Non-pigmented ciliary epithelial cell (primary cell): ENCODE data around the gene CCNYL1.

Experiments used
- DNase-seq: peaks from one replicate; pipeline ENCODE4 v3.0.0-alpha.2; 2010; ENCODE audit warnings: low read depth

CCNYL1 gene

GRCh38 chr2:207791579-207792243 lies 80.3 kb downstream of the CCNYL1 start:
- no peak for DNase-seq

GRCh38 chr2:207792244-207792785 lies 80.9 kb downstream of the CCNYL1 start:
- peak; percentile 35 for DNase-seq

DNA sequence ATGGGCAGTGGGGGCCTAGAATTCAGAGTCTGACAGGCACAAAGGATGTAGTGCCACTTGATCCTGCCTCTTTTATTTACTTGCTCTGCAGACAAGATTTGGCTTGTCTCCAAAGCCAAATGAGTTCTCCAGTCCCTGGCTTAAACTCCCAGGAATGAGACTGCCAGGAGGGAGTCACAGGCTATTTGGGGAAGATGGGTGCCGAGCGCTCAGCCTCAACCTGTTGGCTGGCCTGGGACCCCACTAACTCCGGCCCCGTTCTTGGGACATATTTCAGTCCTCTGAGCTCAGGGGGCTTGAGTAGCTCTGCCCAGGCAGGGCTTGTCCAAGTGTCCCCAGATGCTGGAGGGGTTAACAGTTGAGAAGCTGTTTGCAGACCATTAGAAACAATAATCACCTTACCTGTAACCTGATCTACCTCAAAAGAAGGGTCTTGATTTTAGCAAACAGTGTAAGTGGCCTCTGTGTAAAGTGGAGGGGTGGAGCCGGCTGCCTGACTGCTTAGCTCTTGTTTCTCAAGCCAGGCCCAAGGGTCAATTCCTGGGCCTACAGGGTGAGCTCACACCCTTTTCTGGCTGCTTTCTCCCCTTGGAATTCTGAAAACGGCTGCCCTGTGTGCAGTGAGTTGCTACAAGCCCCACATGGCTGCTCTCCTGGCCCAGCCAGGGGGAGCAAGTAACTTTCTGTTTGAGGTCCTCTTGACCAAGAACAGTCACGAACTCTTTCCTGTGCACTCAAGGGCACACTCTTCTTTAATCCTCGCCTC lies 85.3 kb downstream of the CCNYL1 start:
- no peak for DNase-seq

- DNase-seq, result no peak
These were observed 89.8 kb downstream of the CCNYL1 start for GRCh38 chr2:207801259-207801658.

- no peak for DNase-seq
These were observed 91.2 kb downstream of the CCNYL1 start for GRCh38 chr2:207802650-207803049.
